OCI-LY7 (cell line): ENCODE measurements around the gene RPUSD1. TPM values are rescaled to one million over a fixed set of nuclear protein-coding genes. Genes with fewer than 3 reads are reported as not detected.

ENCODE experiments used
- BruUV-seq: library from RNA; stranded (reverse); fragments of 400-500 nt; replicated peaks from 2 replicates; lab custom pipeline; 2021; lab: Mats Ljungman, UMichigan
- CTCF ChIA-PET: fragments of 300-600 bp; sonication (Branson Sonifier 250); formaldehyde crosslinking; loops from one replicate; lab custom pipeline; 2022; ENCODE audit warnings: antibody characterized with exemption; ENCODE audit not compliant: unreplicated experiment; lab: Charles Lee
- POLR2A ChIA-PET: fragments of 300-600 bp; sonication (Branson Sonifier 250); formaldehyde crosslinking; loops from one replicate; lab custom pipeline; 2022; ENCODE audit warnings: antibody characterized with exemption; lab: Charles Lee
- DNase-seq: peaks from one replicate; pipeline ENCODE4 v3.0.0-alpha.2; 2015; ENCODE audit warnings: low spot score
- H2AFZ ChIP-seq: fragments of 200-600 bp; sonication (generic), shearing (Covaris generic); 2 replicates; pipeline ENCODE4 v1.6.1; 2014; ENCODE audit warnings: mild to moderate bottlenecking, antibody characterized with exemption, low read length, moderate library complexity
- H3K27ac ChIP-seq: fragments of 200-600 bp; sonication (generic); 2 replicates; pipeline ENCODE4 v1.5.1; 2014; ENCODE audit warnings: mixed run types, low read depth, mild to moderate bottlenecking, moderate library complexity, low read length, inconsistent platforms; ENCODE audit not compliant: poor library complexity, severe bottlenecking
- H3K36me3 ChIP-seq: fragments of 200-600 bp; sonication (generic); 2 replicates; pipeline ENCODE4 v1.6.1; 2014; ENCODE audit warnings: mild to moderate bottlenecking, antibody characterized with exemption, low read length, moderate library complexity, mixed read lengths; ENCODE audit not compliant: insufficient read depth
- H3K4me1 ChIP-seq: fragments of 200-600 bp; sonication (generic); 2 replicates; pipeline ENCODE4 v1.5.1; 2014; ENCODE audit warnings: mild to moderate bottlenecking, low read length; ENCODE audit not compliant: insufficient read depth, poor library complexity, severe bottlenecking
- H3K4me2 ChIP-seq: fragments of 200-600 bp; sonication (generic); 2 replicates; pipeline ENCODE4 v1.6.1; 2014; ENCODE audit warnings: mild to moderate bottlenecking, low read length
- H3K4me3 ChIP-seq: fragments of 200-600 bp; sonication (generic); 2 replicates; pipeline ENCODE4 v1.5.1; 2014; ENCODE audit warnings: mild to moderate bottlenecking, low read depth, low read length; ENCODE audit not compliant: poor library complexity, severe bottlenecking
- H3K79me2 ChIP-seq: fragments of 200-600 bp; sonication (generic); 2 replicates; pipeline ENCODE4 v1.6.1; 2016; ENCODE audit warnings: low read depth, mild to moderate bottlenecking, low read length, moderate library complexity, mixed read lengths; ENCODE audit not compliant: insufficient read depth
- H3K9me2 ChIP-seq: fragments of 200-600 bp; sonication (generic); 2 replicates; pipeline ENCODE4 v1.6.1; 2016; ENCODE audit warnings: mild to moderate bottlenecking, low read length, mixed read lengths; ENCODE audit not compliant: insufficient read depth
- H3K9me3 ChIP-seq: fragments of 200-600 bp; sonication (generic); 2 replicates; pipeline ENCODE4 v1.6.1; 2014; ENCODE audit warnings: mild to moderate bottlenecking, mixed run types, low read length, mixed read lengths
- H4K20me1 ChIP-seq: fragments of 200-600 bp; sonication (generic); 2 replicates; pipeline ENCODE4 v1.6.1; 2014; ENCODE audit warnings: mild to moderate bottlenecking, antibody characterized with exemption, low read length, moderate library complexity, mixed read lengths; ENCODE audit not compliant: insufficient read depth
- CTCF ChIP-seq: fragments of 200-600 bp; sonication (generic); conservative IDR thresholded peaks from 2 replicates; pipeline ENCODE4 v1.5.1; 2014; ENCODE audit warnings: mild to moderate bottlenecking, antibody characterized with exemption, low read length, moderate library complexity, mixed read lengths
- EZH2phosphoT487 ChIP-seq: fragments of 200-600 bp; sonication (generic); IDR thresholded peaks from 2 replicates; pipeline ENCODE4 v1.6.1; 2018; ENCODE audit warnings: low read depth, borderline replicate concordance, mild to moderate bottlenecking, mixed run types, antibody characterized with exemption, low read length, moderate library complexity, mixed read lengths
- intact Hi-C: fragments of 100-400 bp; cut with micrococcal nuclease; formaldehyde crosslinking; loops from one replicate; pipeline ENCODE4 v1.10.0; 2022; ENCODE audit not compliant: unreplicated experiment
- total RNA-seq, 2 experiments: library from RNA; depleted of rRNA in 1 of 2; stranded (reverse); fragments of >200 nt in 1 of 2; shearing (Covaris generic) in 1 of 2; gene quantifications; 2 replicates each; pipeline ENCODE4 v1.2.3, GENCODE V29; 2014 to 2022

The RPUSD1 gene
- total RNA-seq, 2 experiments from 2014 or later: 48.6 to 64.1 TPM

GRCh38 chr16:782766-783403 is 5.3 kb downstream of the RPUSD1 start:
- ChIA-PET POLR2A (no interaction called here), CTCF (no interaction called here)
- BruUV-seq: no TSS peak
- TF ChIP-seq EZH2phosphoT487: no peak
- no peak for TF ChIP-seq CTCF
- Histone ChIP-seq H3K27ac (no peak overlapping the region), H3K4me3 (no peak overlapping the region), H3K4me2 (no peak overlapping the region), H3K9me3 (no peaks in the 10 kb centered on the region), H2AFZ (no peak overlapping the region), H3K36me3 (peaks cover 28% of the 10 kb centered on the region), H3K4me1 (peaks cover 9% of the 10 kb centered on the region), H3K79me2 (peaks cover 17% of the 10 kb centered on the region; the same call in 1 of the 2 replicates), H3K9me2 (no peaks in the 10 kb centered on the region), H4K20me1 (0 out of 2 replicates have a peak, but pooled peaks cover 3% of the 10 kb centered on the region)
- no peak for DNase-seq
- intact Hi-C loops: no loop called here

GRCh38 chr16:782258-782657 is 5.9 kb downstream of the RPUSD1 start:
- Histone ChIP-seq H3K27ac (no peak overlapping the region), H3K4me3 (no peak overlapping the region), H2AFZ (no peak overlapping the region), H3K4me1 (peaks cover 7% of the 10 kb centered on the region), H3K36me3 (peaks cover 26% of the 10 kb centered on the region), H4K20me1 (no peaks in the 10 kb centered on the region), H3K9me3 (no peaks in the 10 kb centered on the region), H3K4me2 (no peak overlapping the region), H3K9me2 (no peaks in the 10 kb centered on the region), H3K79me2 (peaks cover 11% of the 10 kb centered on the region; the same call in 1 of the 2 replicates)
- intact Hi-C loops: no loop called here
- BruUV-seq: no TSS peak
- ChIA-PET POLR2A (no interaction called here), CTCF (no interaction called here)
- TF ChIP-seq EZH2phosphoT487: no peak
- TF ChIP-seq CTCF: no peak
- DNase-seq: no peak

- CTCF ChIA-PET: no interaction called here
- TF ChIP-seq EZH2phosphoT487 (no peak), CTCF (no peak)
- H3K9me2 ChIP-seq: no peaks in the 10 kb centered on the region
Measured at GRCh38 chr16:781346-782010, 6.7 kb downstream of the RPUSD1 start.

More at GRCh38 chr16:781346-782010, 6.7 kb downstream of the RPUSD1 start:
- no peak overlapping the region for H3K4me2 ChIP-seq
- H2AFZ ChIP-seq: no peak overlapping the region
- no peaks in the 10 kb centered on the region for H3K9me3 ChIP-seq
- peaks cover 20% of the 10 kb centered on the region for H3K36me3 ChIP-seq
- BruUV-seq: no TSS peak
- POLR2A ChIA-PET: no interaction called here
- peaks cover 3% of the 10 kb centered on the region; the same call in 1 of the 2 replicates for H3K79me2 ChIP-seq
- intact Hi-C loops: no loop called here
- no peak overlapping the region for H3K27ac ChIP-seq
- DNase-seq: no peak
- no peak overlapping the region for H3K4me3 ChIP-seq
- no peaks in the 10 kb centered on the region for H3K4me1 ChIP-seq
- no peaks in the 10 kb centered on the region for H4K20me1 ChIP-seq
